ENCODE measurements around the gene FKBP2.

The FKBP2 gene

DNA sequence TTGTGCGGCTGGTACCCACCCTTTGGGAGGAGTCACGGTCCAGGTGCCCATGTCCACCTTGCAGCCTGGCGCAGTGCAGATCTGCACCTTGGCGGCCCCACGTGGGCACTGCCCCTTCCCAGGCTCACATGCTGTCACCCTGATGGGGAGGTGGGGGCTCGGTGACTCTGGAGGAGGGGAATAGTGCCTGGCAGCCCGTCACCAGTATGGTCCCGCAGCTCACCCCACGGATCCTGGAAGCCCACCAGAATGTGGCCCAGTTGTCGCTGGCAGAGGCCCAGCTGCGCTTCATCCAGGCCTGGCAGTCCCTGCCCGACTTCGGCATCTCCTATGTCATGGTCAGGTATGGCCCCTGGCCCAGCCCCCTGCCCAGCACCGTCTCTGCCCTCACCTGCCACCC, 20.1 kb upstream of the FKBP2 start:
- CTCF ChIA-PET: interaction anchor here (0.6 kb wide), 1 partner anchor 12 kb away, joined by 3 read pairs; no protein-coding TSS in a partner anchor
- H3K9me3 ChIP-seq (ENCODE audit: control insufficient read depth, insufficient read depth, low read depth, low read length): no peaks in the 10 kb centered on the region
- POLR2A ChIA-PET: no interaction called here

DNA sequence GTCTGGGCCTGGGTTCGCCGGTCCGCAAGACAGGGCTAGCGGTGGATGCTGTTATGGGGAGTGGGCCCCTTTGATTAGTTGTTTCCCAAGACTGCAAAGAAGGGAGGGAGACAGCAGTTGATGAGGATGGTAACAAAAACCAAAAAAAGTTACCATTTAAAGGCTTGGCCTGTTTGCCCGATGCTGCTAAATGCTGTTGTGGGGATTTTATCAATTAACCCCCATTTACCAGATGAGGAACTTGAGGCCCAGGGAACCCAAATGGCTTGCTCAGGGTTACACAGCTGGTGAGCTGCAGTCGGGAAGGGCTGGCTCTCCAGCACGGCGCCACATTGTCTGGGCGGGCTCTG, 18.3 kb upstream of the FKBP2 start:
- TF ChIP-seq, protein P1, sequence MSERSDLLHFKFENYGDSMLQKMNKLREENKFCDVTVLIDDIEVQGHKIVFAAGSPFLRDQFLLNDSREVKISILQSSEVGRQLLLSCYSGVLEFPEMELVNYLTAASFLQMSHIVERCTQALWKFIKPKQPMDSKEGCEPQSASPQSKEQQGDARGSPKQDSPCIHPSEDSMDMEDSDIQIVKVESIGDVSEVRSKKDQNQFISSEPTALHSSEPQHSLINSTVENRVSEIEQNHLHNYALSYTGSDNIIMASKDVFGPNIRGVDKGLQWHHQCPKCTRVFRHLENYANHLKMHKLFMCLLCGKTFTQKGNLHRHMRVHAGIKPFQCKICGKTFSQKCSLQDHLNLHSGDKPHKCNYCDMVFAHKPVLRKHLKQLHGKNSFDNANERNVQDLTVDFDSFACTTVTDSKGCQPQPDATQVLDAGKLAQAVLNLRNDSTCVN (tag by site-specific recombination; optimal IDR thresholded peaks at IDR 0.05): no peak
- no peak for TF ChIP-seq ZSCAN23 (tag by site-specific recombination; IDR thresholded peaks at IDR 0.05)
- ChIA-PET CTCF (interaction anchor here (0.6 to 1.7 kb wide), 2 partner anchors 18 to 24 kb away, joined by 3 to 4 read pairs; no protein-coding TSS in a partner anchor), POLR2A (interaction anchor here (1.0 to 2.1 kb wide), 4 partner anchors 12 to 37 kb away, joined by 4 to 7 read pairs (median 6); partner anchors contain the start of gene STIP1)
- Histone ChIP-seq H3K36me3 (ENCODE audit: control insufficient read depth in 2 of 2, insufficient read depth in 1 of 2, low read length in 2 of 2) (peaks cover 0 to 26% of the 10 kb centered on the region in 2 experiments; a peak in 1 of 3 replicates), H3K4me3 (ENCODE audit: low read depth, low read length) (no peak overlapping the region), H3K9me3 (ENCODE audit: control insufficient read depth, insufficient read depth, low read depth, low read length) (no peaks in the 10 kb centered on the region), H3K4me1 (ENCODE audit: control insufficient read depth, insufficient read depth, low read length) (peaks cover 3% of the 10 kb centered on the region; the same call in 1 of the 2 replicates), H3K27ac (ENCODE audit: extremely low read depth, low read depth, low read length) (no peak overlapping the region)

More for the DNA sequence above, 20.1 kb upstream of the FKBP2 start:
- H3K36me3 ChIP-seq (ENCODE audit: control insufficient read depth in 2 of 2, insufficient read depth in 1 of 2, low read length in 2 of 2): peaks cover 0 to 26% of the 10 kb centered on the region in 2 experiments; a peak in 1 of 3 replicates
- H3K27ac ChIP-seq (ENCODE audit: extremely low read depth, low read depth, low read length): no peak overlapping the region
- H3K4me1 ChIP-seq (ENCODE audit: control insufficient read depth, insufficient read depth, low read length): peaks cover 3% of the 10 kb centered on the region; the same call in 1 of the 2 replicates
- H3K4me3 ChIP-seq (ENCODE audit: low read depth, low read length): no peak overlapping the region
- TF ChIP-seq ZNF366 (tag by site-specific recombination; conservative IDR thresholded peaks at IDR 0.05): no peak
- no peak for TF ChIP-seq ZNF561 (tag by site-specific recombination; IDR thresholded peaks at IDR 0.05; ENCODE audit: borderline replicate concordance)
- TF ChIP-seq ZNF121 (tag by site-specific recombination; IDR thresholded peaks at IDR 0.05): no peak
- TF ChIP-seq ZNF670 (tag by site-specific recombination; IDR thresholded peaks at IDR 0.05; ENCODE audit: low read depth): no peak
- no peak for TF ChIP-seq ZNF501 (tag by site-specific recombination; IDR thresholded peaks at IDR 0.05)
- no peak for TF ChIP-seq ZNF223 (tag by site-specific recombination; IDR thresholded peaks at IDR 0.05)
- no peak for TF ChIP-seq ZNF2 (tag by site-specific recombination; IDR thresholded peaks at IDR 0.05)
- no peak for TF ChIP-seq IKZF3 (tag by site-specific recombination; IDR thresholded peaks at IDR 0.05)
- TF ChIP-seq ZXDB (tag by site-specific recombination; IDR thresholded peaks at IDR 0.05): no peak
- TF ChIP-seq ZFP41 (tag by site-specific recombination; IDR thresholded peaks at IDR 0.05; ENCODE audit: borderline replicate concordance): no peak
- no peak for TF ChIP-seq KLF16 (tag by site-specific recombination; IDR thresholded peaks at IDR 0.05)
- no peak for TF ChIP-seq GLIS1 (tag by site-specific recombination; IDR thresholded peaks at IDR 0.05)

DNA sequence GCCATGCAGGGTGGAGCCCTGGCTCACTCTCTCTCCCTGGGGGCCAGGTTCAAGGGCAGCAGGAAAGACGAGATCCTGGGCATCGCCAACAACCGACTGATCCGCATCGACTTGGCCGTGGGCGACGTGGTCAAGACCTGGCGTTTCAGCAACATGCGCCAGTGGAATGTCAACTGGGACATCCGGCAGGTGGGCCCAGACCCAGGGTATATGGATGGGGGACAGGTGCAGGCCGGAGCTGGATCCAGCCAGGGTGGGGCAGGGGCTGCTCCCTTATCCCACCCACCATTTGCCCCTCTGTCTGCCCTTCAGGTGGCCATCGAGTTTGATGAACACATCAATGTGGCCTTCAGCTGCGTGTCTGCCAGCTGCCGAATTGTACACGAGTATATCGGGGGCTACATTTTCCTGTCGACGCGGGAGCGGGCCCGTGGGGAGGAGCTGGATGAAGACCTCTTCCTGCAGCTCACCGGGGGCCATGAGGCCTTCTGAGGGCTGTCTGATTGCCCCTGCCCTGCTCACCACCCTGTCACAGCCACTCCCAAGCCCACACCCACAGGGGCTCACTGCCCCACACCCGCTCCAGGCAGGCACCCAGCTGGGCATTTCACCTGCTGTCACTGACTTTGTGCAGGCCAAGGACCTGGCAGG, 17.8 kb upstream of the FKBP2 start:
- no peak overlapping the region for H3K27ac ChIP-seq (ENCODE audit: extremely low read depth, low read depth, low read length)
- peaks cover 0 to 26% of the 10 kb centered on the region in 2 experiments; a peak in 1 of 3 replicates for H3K36me3 ChIP-seq (ENCODE audit: control insufficient read depth in 2 of 2, insufficient read depth in 1 of 2, low read length in 2 of 2)
- POLR2A ChIA-PET: interaction anchor here (0.5 to 2.1 kb wide), 6 partner anchors 9 to 39 kb away, joined by 3 to 7 read pairs (median 4); partner anchors contain the start of gene STIP1
- CTCF ChIA-PET: interaction anchor here (0.6 to 1.7 kb wide), 2 partner anchors 19 to 25 kb away, joined by 3 to 4 read pairs; no protein-coding TSS in a partner anchor
- no peak for TF ChIP-seq ZSCAN30 (tag by site-specific recombination; IDR thresholded peaks at IDR 0.05)
- TF ChIP-seq, protein P2, sequence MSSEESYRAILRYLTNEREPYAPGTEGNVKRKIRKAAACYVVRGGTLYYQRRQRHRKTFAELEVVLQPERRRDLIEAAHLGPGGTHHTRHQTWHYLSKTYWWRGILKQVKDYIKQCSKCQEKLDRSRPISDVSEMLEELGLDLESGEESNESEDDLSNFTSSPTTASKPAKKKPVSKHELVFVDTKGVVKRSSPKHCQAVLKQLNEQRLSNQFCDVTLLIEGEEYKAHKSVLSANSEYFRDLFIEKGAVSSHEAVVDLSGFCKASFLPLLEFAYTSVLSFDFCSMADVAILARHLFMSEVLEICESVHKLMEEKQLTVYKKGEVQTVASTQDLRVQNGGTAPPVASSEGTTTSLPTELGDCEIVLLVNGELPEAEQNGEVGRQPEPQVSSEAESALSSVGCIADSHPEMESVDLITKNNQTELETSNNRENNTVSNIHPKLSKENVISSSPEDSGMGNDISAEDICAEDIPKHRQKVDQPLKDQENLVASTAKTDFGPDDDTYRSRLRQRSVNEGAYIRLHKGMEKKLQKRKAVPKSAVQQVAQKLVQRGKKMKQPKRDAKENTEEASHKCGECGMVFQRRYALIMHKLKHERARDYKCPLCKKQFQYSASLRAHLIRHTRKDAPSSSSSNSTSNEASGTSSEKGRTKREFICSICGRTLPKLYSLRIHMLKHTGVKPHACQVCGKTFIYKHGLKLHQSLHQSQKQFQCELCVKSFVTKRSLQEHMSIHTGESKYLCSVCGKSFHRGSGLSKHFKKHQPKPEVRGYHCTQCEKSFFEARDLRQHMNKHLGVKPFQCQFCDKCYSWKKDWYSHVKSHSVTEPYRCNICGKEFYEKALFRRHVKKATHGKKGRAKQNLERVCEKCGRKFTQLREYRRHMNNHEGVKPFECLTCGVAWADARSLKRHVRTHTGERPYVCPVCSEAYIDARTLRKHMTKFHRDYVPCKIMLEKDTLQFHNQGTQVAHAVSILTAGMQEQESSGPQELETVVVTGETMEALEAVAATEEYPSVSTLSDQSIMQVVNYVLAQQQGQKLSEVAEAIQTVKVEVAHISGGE (tag by site-specific recombination; conservative IDR thresholded peaks at IDR 0.05; ENCODE audit: low read depth): no peak
- no peak for TF ChIP-seq ZNF140 (tag by site-specific recombination; IDR thresholded peaks at IDR 0.05)
- TF ChIP-seq ZNF530 (tag by site-specific recombination; IDR thresholded peaks at IDR 0.05; ENCODE audit: low read depth): no peak
- no peak for TF ChIP-seq BCL11B (tag by site-specific recombination; IDR thresholded peaks at IDR 0.05; ENCODE audit: low read depth)
- TF ChIP-seq BCL11A (tag by site-specific recombination; IDR thresholded peaks at IDR 0.05; ENCODE audit: low read depth): no peak
- TF ChIP-seq ZFP41 (tag by site-specific recombination; IDR thresholded peaks at IDR 0.05; ENCODE audit: borderline replicate concordance): no peak
- TF ChIP-seq KLF1 (tag by site-specific recombination; IDR thresholded peaks at IDR 0.05): peak; percentile 81
- H3K4me1 ChIP-seq (ENCODE audit: control insufficient read depth, insufficient read depth, low read length): peaks cover 3% of the 10 kb centered on the region; the same call in 1 of the 2 replicates
- H3K4me3 ChIP-seq (ENCODE audit: low read depth, low read length): no peak overlapping the region
- H3K9me3 ChIP-seq (ENCODE audit: control insufficient read depth, insufficient read depth, low read depth, low read length): no peaks in the 10 kb centered on the region
